GM23338 (cell line): ENCODE data around the gene MAN1B1.

Experiments used
- CTCF ChIP-seq, 2 experiments: fragments of 200-600 bp in 1 of 2; sonication (generic) in 1 of 2; conservative IDR thresholded peaks; 2 replicates each; pipeline versions ENCODE4 v1.5.1 to v1.6.1; 2016 to 2017; ENCODE audit warnings: antibody characterized with exemption in 2 of 2, low read depth in 2 of 2, mild to moderate bottlenecking in 2 of 2, moderate library complexity in 1 of 2
- EZH2 ChIP-seq: fragments of 200-600 bp; sonication (generic); IDR thresholded peaks from one replicate; pipeline ENCODE4 v1.8.0; 2017; ENCODE audit warnings: antibody characterized with exemption, mild to moderate bottlenecking, low read depth; ENCODE audit not compliant: unreplicated experiment

DNA sequence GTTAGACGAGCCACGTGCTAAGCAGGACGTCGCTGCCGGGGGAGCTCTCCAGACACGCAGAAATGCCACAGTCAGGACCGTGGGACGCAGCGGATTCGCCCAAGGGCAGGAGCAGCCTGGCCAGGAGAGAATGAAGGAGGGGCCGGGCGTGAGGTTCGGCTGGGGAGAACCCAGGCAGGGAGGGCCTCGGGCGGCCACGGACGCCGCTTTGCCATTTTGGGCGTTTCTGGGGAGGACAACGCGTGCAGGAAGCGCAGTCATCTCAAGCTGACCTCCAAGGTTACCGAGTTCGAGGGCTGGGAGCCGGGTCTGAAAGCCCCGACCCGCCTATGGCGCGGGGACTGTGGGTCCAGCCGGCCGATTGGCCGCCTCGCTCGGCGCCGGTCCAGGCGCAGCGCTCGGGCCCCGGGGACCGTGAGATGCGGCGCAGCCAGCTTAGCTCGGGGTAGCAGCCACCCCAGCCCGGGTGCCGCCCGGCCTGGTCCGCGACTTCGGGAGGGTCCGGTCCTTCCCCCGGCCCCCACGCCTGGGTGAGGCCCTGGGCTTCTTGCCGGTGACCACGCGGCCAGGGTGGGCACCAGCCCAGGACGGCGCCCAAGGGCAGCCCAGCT, 760 bp upstream of the MAN1B1 start:
- TF ChIP-seq CTCF (conservative IDR thresholded peaks at IDR 0.05; ENCODE audit: low read depth in 2 of 2) (no peak), EZH2 (no peak)
